Activated CD4-positive, alpha-beta T cell treated with anti-CD3 and anti-CD28 coated beads, Interleukin-2, amount 50 U/mL, for 24 hours (primary cell): ENCODE results near the gene ADAMTSL2.

ENCODE experiments used
- DNase-seq, 2 donors: peaks; one replicate each; pipeline ENCODE4 v3.0.0-alpha.2; 2020; ENCODE audit warnings: low read depth in 1 of 2, low spot score in 1 of 2

Gene ADAMTSL2

GRCh38 chr9:133585481-133586351 is 51.2 kb downstream of the ADAMTSL2 start:
- DNase-seq: no peak

GRCh38 chr9:133587051-133587450 is 52.5 kb downstream of the ADAMTSL2 start:
- no peak for DNase-seq

GRCh38 chr9:133587466-133587865 is 53.0 kb downstream of the ADAMTSL2 start:
- no peak for DNase-seq

GRCh38 chr9:133589454-133590227 is 55.1 kb downstream of the ADAMTSL2 start:
- DNase-seq: peak; percentile 14 to 22

GRCh38 chr9:133590231-133590855 is 55.8 kb downstream of the ADAMTSL2 start:
- DNase-seq: no peak

GRCh38 chr9:133591116-133591910 is 56.8 kb downstream of the ADAMTSL2 start:
- no peak for DNase-seq

GRCh38 chr9:133591985-133592384 is 57.5 kb downstream of the ADAMTSL2 start:
- DNase-seq: no peak

- no peak for DNase-seq
These were observed 58.4 kb downstream of the ADAMTSL2 start for GRCh38 chr9:133592731-133593409.

GRCh38 chr9:133593587-133594253 is 59.2 kb downstream of the ADAMTSL2 start:
- no peak for DNase-seq

GRCh38 chr9:133594310-133594709 is 59.8 kb downstream of the ADAMTSL2 start:
- no peak for DNase-seq

- no peak for DNase-seq
These were observed 61.4 kb downstream of the ADAMTSL2 start for GRCh38 chr9:133595910-133596309.

- DNase-seq: no peak
These were observed 62.9 kb downstream of the ADAMTSL2 start for GRCh38 chr9:133597316-133597957.

GRCh38 chr9:133598978-133599377 is 64.5 kb downstream of the ADAMTSL2 start:
- no peak for DNase-seq

- no peak for DNase-seq
These were observed 65.1 kb downstream of the ADAMTSL2 start for GRCh38 chr9:133599470-133600173.

- no peak for DNase-seq
These were observed 66.2 kb downstream of the ADAMTSL2 start for GRCh38 chr9:133600739-133601138.

- no peak for DNase-seq
These were observed 67.2 kb downstream of the ADAMTSL2 start for GRCh38 chr9:133601746-133602145.

- no peak for DNase-seq
These were observed 67.8 kb downstream of the ADAMTSL2 start for GRCh38 chr9:133602277-133602676.

GRCh38 chr9:133603135-133603927 is 68.8 kb downstream of the ADAMTSL2 start:
- DNase-seq: no peak
